ENCODE data around the gene HS6ST3. TPM values are rescaled to one million over a fixed set of nuclear protein-coding genes. Genes with fewer than 3 reads are reported as not detected.

HS6ST3 gene
- total and polyA plus RNA-seq, 9 of the 15 experiments (the other 6 are each of a cell fraction or from before 2014, with no cell fraction given), result not detected

GRCh38 chr13:96632536-96633320 is 542.8 kb downstream of the HS6ST3 start:
- Histone ChIP-seq H3K4me3 (no peak overlapping the region), H3K27me3 (ENCODE audit: control insufficient read depth in 2 of 2, insufficient read depth in 2 of 2, low read length in 2 of 2) (no peaks in the 10 kb centered on the region), H3K9me1 (ENCODE audit: control insufficient read depth, insufficient read depth, low read length) (no peaks in the 10 kb centered on the region), H3K9ac (ENCODE audit: insufficient read depth in 1 of 2, low read depth in 2 of 2, low read length in 2 of 2) (no peak overlapping the region), H3K4me1 (replicated peaks in 1 of 2; ENCODE audit: control insufficient read depth in 2 of 2, insufficient read depth in 2 of 2, low read length in 2 of 2) (no peaks in the 10 kb centered on the region), H3K9me3 (replicated peaks; ENCODE audit: control insufficient read depth, insufficient read depth, low read depth, low read length) (no peaks in the 10 kb centered on the region), H2AFZ (ENCODE audit: low read depth, low read length) (no peak overlapping the region), H4K20me1 (replicated peaks; ENCODE audit: control insufficient read depth, insufficient read depth, low read length) (no peaks in the 10 kb centered on the region), H3K27ac (ENCODE audit: extremely low read depth, low read depth, low read length) (no peak overlapping the region), H3K4me2 (ENCODE audit: insufficient read depth, low read length) (no peak overlapping the region), H3K36me3 (ENCODE audit: control insufficient read depth, insufficient read depth, low read length) (no peaks in the 10 kb centered on the region), H3K79me2 (ENCODE audit: control insufficient read depth, insufficient read depth, low read length) (no peaks in the 10 kb centered on the region)
- intact Hi-C loops (cut with micrococcal nuclease) (no loop called here), in situ Hi-C loops (cut with MboI) (no loop called here)
- no TSS peak for BruUV-seq (replicated peaks)
- no peak for ATAC-seq
- TF ChIP-seq, protein P1, sequence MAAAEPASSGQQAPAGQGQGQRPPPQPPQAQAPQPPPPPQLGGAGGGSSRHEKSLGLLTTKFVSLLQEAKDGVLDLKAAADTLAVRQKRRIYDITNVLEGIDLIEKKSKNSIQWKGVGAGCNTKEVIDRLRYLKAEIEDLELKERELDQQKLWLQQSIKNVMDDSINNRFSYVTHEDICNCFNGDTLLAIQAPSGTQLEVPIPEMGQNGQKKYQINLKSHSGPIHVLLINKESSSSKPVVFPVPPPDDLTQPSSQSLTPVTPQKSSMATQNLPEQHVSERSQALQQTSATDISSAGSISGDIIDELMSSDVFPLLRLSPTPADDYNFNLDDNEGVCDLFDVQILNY (CRISPR knock-in tag; IDR thresholded peaks at IDR 0.05), result no peak
- no peak for TF ChIP-seq ETV6 (IDR thresholded peaks at IDR 0.05; ENCODE audit: borderline replicate concordance in 1 of 2, low read depth in 2 of 2, low read length in 1 of 2)
- no peak for TF ChIP-seq ETV6 (CRISPR knock-in tag; IDR thresholded peaks at IDR 0.05; ENCODE audit: borderline replicate concordance)
- no peak for TF ChIP-seq PML (IDR thresholded peaks at IDR 0.05; ENCODE audit: low read length)
- TF ChIP-seq ILF3 (IDR thresholded peaks at IDR 0.05; ENCODE audit: borderline replicate concordance), result no peak
- TF ChIP-seq ZKSCAN8 (CRISPR knock-in tag; IDR thresholded peaks at IDR 0.05), result no peak
- DNase-seq (ENCODE audit: extremely low read depth in 1 of 4, low spot score in 3 of 4), result no peak
- no peak for FAIRE-seq
- CTCF ChIA-PET (ENCODE audit: low intra/inter-chr PET ratio), result no interaction called here
- WGBS (ENCODE audit: insufficient coverage, low coverage, missing lambda C conversion rate), result 1% methylated on average over 11 of the region's 11 CpGs
- POLR2A ChIA-PET, result no interaction called here
